ENCODE results near the gene GSE1. TPM values are rescaled to one million over a fixed set of nuclear protein-coding genes. Genes with fewer than 3 reads are reported as not detected.

The GSE1 gene
- total and polyA plus RNA-seq, 2 of the 13 experiments (the other 11 are each of a cell fraction or from before 2014, with no cell fraction given) = 16.1 to 31.2 TPM

DNA sequence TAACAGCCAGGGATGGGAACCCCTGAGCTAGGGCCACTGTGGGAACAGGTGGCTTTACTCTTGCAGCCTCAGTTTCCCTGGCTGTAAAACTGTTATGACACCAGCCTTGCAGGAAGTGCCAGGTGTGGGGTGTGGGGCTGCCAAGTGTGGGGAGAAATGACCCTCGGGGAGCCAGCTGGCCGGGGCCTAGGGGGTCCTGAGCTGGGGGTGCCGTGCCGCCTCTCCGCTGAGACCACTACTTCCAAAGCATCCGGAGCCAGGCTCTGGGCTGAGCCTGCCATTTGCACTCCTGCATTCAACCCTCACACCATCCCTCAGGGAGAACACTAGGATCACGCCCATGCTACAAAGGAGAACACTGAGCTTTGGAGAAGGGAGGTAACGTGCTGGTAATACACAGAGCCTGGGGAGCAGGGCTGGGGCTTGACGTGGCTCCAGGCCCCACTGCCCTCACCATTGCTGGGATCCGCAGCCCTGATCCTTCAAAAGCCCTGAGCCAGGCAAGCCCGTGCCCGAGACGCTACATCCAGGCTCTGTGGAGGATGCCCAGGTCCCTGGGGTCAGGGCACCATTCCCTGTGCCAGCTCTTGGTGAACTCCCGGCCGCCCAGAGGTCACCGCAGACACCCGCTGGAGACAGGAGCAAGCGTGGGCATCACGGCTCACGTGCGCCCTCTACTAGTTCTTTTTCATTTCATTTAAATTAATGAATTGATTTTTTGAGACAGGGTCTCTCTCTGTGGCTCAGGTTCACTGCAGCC is 104.5 kb downstream of the GSE1 start (continued):
- TF ChIP-seq, protein P1, sequence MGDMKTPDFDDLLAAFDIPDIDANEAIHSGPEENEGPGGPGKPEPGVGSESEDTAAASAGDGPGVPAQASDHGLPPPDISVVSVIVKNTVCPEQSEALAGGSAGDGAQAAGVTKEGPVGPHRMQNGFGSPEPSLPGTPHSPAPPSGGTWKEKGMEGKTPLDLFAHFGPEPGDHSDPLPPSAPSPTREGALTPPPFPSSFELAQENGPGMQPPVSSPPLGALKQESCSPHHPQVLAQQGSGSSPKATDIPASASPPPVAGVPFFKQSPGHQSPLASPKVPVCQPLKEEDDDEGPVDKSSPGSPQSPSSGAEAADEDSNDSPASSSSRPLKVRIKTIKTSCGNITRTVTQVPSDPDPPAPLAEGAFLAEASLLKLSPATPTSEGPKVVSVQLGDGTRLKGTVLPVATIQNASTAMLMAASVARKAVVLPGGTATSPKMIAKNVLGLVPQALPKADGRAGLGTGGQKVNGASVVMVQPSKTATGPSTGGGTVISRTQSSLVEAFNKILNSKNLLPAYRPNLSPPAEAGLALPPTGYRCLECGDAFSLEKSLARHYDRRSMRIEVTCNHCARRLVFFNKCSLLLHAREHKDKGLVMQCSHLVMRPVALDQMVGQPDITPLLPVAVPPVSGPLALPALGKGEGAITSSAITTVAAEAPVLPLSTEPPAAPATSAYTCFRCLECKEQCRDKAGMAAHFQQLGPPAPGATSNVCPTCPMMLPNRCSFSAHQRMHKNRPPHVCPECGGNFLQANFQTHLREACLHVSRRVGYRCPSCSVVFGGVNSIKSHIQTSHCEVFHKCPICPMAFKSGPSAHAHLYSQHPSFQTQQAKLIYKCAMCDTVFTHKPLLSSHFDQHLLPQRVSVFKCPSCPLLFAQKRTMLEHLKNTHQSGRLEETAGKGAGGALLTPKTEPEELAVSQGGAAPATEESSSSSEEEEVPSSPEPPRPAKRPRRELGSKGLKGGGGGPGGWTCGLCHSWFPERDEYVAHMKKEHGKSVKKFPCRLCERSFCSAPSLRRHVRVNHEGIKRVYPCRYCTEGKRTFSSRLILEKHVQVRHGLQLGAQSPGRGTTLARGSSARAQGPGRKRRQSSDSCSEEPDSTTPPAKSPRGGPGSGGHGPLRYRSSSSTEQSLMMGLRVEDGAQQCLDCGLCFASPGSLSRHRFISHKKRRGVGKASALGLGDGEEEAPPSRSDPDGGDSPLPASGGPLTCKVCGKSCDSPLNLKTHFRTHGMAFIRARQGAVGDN (CRISPR knock-in tag; IDR thresholded peaks at IDR 0.05) = peak; percentile 26
- TF ChIP-seq SETDB1 (CRISPR knock-in tag; IDR thresholded peaks at IDR 0.05; ENCODE audit: borderline replicate concordance) = no peak
- peak; percentile 66; the same call in 1 of the 2 replicates for TF ChIP-seq NR2F6 (IDR thresholded peaks at IDR 0.05)
- TF ChIP-seq NR2F6 (CRISPR knock-in tag; IDR thresholded peaks at IDR 0.05) = peak; percentile 54
- TF ChIP-seq, protein P2, sequence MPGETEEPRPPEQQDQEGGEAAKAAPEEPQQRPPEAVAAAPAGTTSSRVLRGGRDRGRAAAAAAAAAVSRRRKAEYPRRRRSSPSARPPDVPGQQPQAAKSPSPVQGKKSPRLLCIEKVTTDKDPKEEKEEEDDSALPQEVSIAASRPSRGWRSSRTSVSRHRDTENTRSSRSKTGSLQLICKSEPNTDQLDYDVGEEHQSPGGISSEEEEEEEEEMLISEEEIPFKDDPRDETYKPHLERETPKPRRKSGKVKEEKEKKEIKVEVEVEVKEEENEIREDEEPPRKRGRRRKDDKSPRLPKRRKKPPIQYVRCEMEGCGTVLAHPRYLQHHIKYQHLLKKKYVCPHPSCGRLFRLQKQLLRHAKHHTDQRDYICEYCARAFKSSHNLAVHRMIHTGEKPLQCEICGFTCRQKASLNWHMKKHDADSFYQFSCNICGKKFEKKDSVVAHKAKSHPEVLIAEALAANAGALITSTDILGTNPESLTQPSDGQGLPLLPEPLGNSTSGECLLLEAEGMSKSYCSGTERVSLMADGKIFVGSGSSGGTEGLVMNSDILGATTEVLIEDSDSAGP (CRISPR knock-in tag; IDR thresholded peaks at IDR 0.05; ENCODE audit: borderline replicate concordance) = peak; percentile 61; the same call in 1 of the 2 replicates
- no peak for TF ChIP-seq ZNF615 (CRISPR knock-in tag; IDR thresholded peaks at IDR 0.05; ENCODE audit: borderline replicate concordance)
- no peak for TF ChIP-seq MED13 (CRISPR knock-in tag; IDR thresholded peaks at IDR 0.05)
